Right lobe of liver (tissue), 4 donors: ENCODE data around the gene LDLRAD4.

ENCODE experiments used
- POLR2A ChIP-seq: fragments of 450-650 bp; IDR thresholded peaks from one replicate; pipeline ENCODE4 v1.6.1; 2017; ENCODE audit warnings: antibody characterized with exemption, mild to moderate bottlenecking
- TF ChIP-seq, protein P1 (sequence below), 4 donors: fragments of 200-600 bp in 3 of 4; fragments of 450-650 bp in 1 of 4; IDR thresholded peaks; one replicate each; pipeline versions ENCODE4 v1.5.1 to v1.8.0; 2016 to 2022; ENCODE audit warnings: antibody characterized with exemption in 4 of 4, mild to moderate bottlenecking in 2 of 4
- donor health status: DM: no; HTN: no; CAD: no.
- donor health status: DM: no; HTN: no; CAD: no.
- donor health status: DM: no; HTN: yes; CAD: no.

GRCh38 chr18:13434854-13435253 is 216.3 kb downstream of the LDLRAD4 start:
- TF ChIP-seq POLR2A = no peak
- TF ChIP-seq, protein P1, sequence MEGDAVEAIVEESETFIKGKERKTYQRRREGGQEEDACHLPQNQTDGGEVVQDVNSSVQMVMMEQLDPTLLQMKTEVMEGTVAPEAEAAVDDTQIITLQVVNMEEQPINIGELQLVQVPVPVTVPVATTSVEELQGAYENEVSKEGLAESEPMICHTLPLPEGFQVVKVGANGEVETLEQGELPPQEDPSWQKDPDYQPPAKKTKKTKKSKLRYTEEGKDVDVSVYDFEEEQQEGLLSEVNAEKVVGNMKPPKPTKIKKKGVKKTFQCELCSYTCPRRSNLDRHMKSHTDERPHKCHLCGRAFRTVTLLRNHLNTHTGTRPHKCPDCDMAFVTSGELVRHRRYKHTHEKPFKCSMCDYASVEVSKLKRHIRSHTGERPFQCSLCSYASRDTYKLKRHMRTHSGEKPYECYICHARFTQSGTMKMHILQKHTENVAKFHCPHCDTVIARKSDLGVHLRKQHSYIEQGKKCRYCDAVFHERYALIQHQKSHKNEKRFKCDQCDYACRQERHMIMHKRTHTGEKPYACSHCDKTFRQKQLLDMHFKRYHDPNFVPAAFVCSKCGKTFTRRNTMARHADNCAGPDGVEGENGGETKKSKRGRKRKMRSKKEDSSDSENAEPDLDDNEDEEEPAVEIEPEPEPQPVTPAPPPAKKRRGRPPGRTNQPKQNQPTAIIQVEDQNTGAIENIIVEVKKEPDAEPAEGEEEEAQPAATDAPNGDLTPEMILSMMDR (IDR thresholded peaks at IDR 0.05) = no peak
